A549 (cell line): ENCODE measurements around the gene ADCY1. TPM values are rescaled to one million over a fixed set of nuclear protein-coding genes. Genes with fewer than 3 reads are reported as not detected.

Experiments
- ATAC-seq, 2 experiments: fragments of 200-7000 bp in 1 of 2; fragments of >200 bp in 1 of 2; cut with Nextera tagmentation in 1 of 2; cut with Tn5 transposase in 1 of 2; 3 replicates each; pipeline versions ENCODE4 v1.8.0 to v1.9.1; 2018 to 2020; ENCODE audit warnings: mild to moderate bottlenecking in 1 of 2, moderate library complexity in 1 of 2
- CTCF ChIA-PET: fragments of 300-600 bp; sonication (Branson Sonifier 250); formaldehyde crosslinking; extraction: SDS; loops from one replicate; lab custom pipeline; 2021; ENCODE audit warnings: antibody characterized with exemption, inconsistent platforms; lab: Yijun Ruan, JAX
- POLR2A ChIA-PET: fragments of 350-600 bp; formaldehyde crosslinking; extraction: SDS; loops from one replicate; lab custom pipeline; 2021; ENCODE audit warnings: antibody characterized with exemption, inconsistent platforms; lab: Yijun Ruan, JAX
- DNase-seq, 2 experiments: peaks; one replicate each; pipeline versions ENCODE4 v3.0.0 to v3.0.0-alpha.2; 2011 to 2016; ENCODE audit warnings: low read depth in 1 of 2, low spot score in 1 of 2
- FAIRE-seq: peaks from 2 replicates; lab custom pipeline; 2011; peaks lifted over from hg19 to GRCh38; lab: Jason Lieb, UNC
- H3K27ac ChIP-seq, 2 experiments: fragments of >200 bp; sonication (Bioruptor Twin); formaldehyde crosslinking; 3 replicates each; pipeline ENCODE4 v1.5.1; 2016 to 2017
- H3K4me1 ChIP-seq: fragments of >200 bp; sonication (Bioruptor Twin); formaldehyde crosslinking; 3 replicates; pipeline ENCODE4 v1.6.1; 2016
- H3K4me2 ChIP-seq: fragments of >200 bp; sonication (Bioruptor Twin); formaldehyde crosslinking; 3 replicates; pipeline ENCODE4 v1.6.1; 2016
- H3K4me3 ChIP-seq: fragments of >200 bp; sonication (Bioruptor Twin); formaldehyde crosslinking; 3 replicates; pipeline ENCODE4 v1.5.1; 2016
- H3K9me3 ChIP-seq: fragments of >200 bp; sonication (Bioruptor Twin); formaldehyde crosslinking; 3 replicates; pipeline ENCODE4 v1.6.1; 2016
- CBX8 ChIP-seq: fragments of 200-600 bp; sonication (generic); IDR thresholded peaks from 2 replicates; pipeline ENCODE4 v1.6.1; 2016
- CHD4 ChIP-seq: fragments of 200-600 bp; sonication (generic); IDR thresholded peaks from 2 replicates; pipeline ENCODE4 v1.6.1; 2016; ENCODE audit warnings: antibody characterized with exemption, mild to moderate bottlenecking, borderline replicate concordance
- EHMT2 ChIP-seq: fragments of 200-600 bp; sonication (generic); IDR thresholded peaks from 2 replicates; pipeline ENCODE4 v1.6.1; 2016; ENCODE audit warnings: antibody characterized with exemption, low read depth, mild to moderate bottlenecking, moderate library complexity
- FOSB ChIP-seq: fragments of 250-450 bp; sonication (Bioruptor Pico); IDR thresholded peaks from 2 replicates; pipeline ENCODE4 v1.5.0; 2020; ENCODE audit warnings: mild to moderate bottlenecking, moderate library complexity
- GATA3 ChIP-seq: IDR thresholded peaks from 2 replicates; pipeline ENCODE4 v1.6.1; 2012; ENCODE audit warnings: borderline replicate concordance
- HOXB5 ChIP-seq: fragments of 250-450 bp; sonication (Bioruptor Pico); IDR thresholded peaks from 2 replicates; pipeline ENCODE4 v1.5.0; 2020; ENCODE audit warnings: mild to moderate bottlenecking, moderate library complexity
- JUN ChIP-seq, 2 experiments: fragments of >200 bp; sonication (Bioruptor Twin); formaldehyde crosslinking; IDR thresholded peaks; 2 replicates in 1 of 2; 3 replicates in 1 of 2; pipeline ENCODE4 v1.6.1; 2016 to 2017
- MAZ ChIP-seq: fragments of 150-350 bp; IDR thresholded peaks from 2 replicates; pipeline ENCODE4 v1.6.1; 2014; ENCODE audit warnings: antibody characterized with exemption, low read depth, low read length, borderline replicate concordance
- NFE2L2 ChIP-seq: fragments of 150-350 bp; conservative IDR thresholded peaks from 2 replicates; pipeline ENCODE4 v1.6.1; 2014; ENCODE audit warnings: low read length
- NPAS2 ChIP-seq: fragments of 250-450 bp; sonication (Bioruptor Pico); IDR thresholded peaks from 2 replicates; pipeline ENCODE4 v1.8.0; 2022; ENCODE audit warnings: mild to moderate bottlenecking, moderate library complexity, borderline replicate concordance
- NR3C1 ChIP-seq: fragments of >200 bp; sonication (Bioruptor Twin); formaldehyde crosslinking; IDR thresholded peaks from 3 replicates; pipeline ENCODE4 v1.6.1; 2017
- POLR2A ChIP-seq: IDR thresholded peaks from 2 replicates; pipeline ENCODE4 v1.6.1; 2012; ENCODE audit warnings: mild to moderate bottlenecking, low read length
- RARB ChIP-seq: fragments of 250-450 bp; sonication (Bioruptor Pico); IDR thresholded peaks from 2 replicates; pipeline ENCODE4 v1.8.0; 2021; ENCODE audit warnings: mild to moderate bottlenecking, moderate library complexity
- RCOR1 ChIP-seq: fragments of 150-350 bp; IDR thresholded peaks from 2 replicates; pipeline ENCODE4 v1.6.1; 2014; ENCODE audit warnings: antibody characterized with exemption, low read length, low read depth
- RFX5 ChIP-seq: fragments of 450-650 bp; IDR thresholded peaks from 2 replicates; pipeline ENCODE4 v1.7.1; 2014; ENCODE audit warnings: antibody characterized with exemption, mild to moderate bottlenecking, moderate library complexity
- SREBF2 ChIP-seq: fragments of 450-650 bp; IDR thresholded peaks from 2 replicates; pipeline ENCODE4 v1.6.1; 2014; ENCODE audit warnings: mild to moderate bottlenecking, moderate library complexity
- ZC3H11A ChIP-seq: fragments of 450-650 bp; IDR thresholded peaks from 2 replicates; pipeline ENCODE4 v1.6.1; 2014; ENCODE audit warnings: antibody characterized with exemption, mild to moderate bottlenecking
- ZFP36 ChIP-seq: fragments of 450-650 bp; IDR thresholded peaks from 2 replicates; pipeline ENCODE4 v1.6.1; 2014; ENCODE audit warnings: borderline replicate concordance; ENCODE audit not compliant: partially characterized antibody
- ZNF302 ChIP-seq: fragments of 250-450 bp; sonication (Bioruptor Pico); IDR thresholded peaks from 2 replicates; pipeline ENCODE4 v1.9.0; 2021; ENCODE audit warnings: inconsistent platforms, mild to moderate bottlenecking, moderate library complexity
- WGBS: methylation state at CpG from one replicate; pipeline ENCODE4 v1.1.6; 2017; ENCODE audit errors: missing lambda C conversion rate; 5-methylcytosine and 5-hydroxymethylcytosine counted together
- polyA plus RNA-seq, 4 experiments: library from polyadenylated mRNA; depleted of rRNA in 3 of 4; stranded (reverse); fragments of >200 nt; fragmentation: RNase III in 1 of 4; extraction: RNeasy Plus Mini Kit Qiagen cat#74134 plus additional on column Dnase treatment in 1 of 4; gene quantifications; 2 replicates in 3 of 4; 3 replicates in 1 of 4; pipeline ENCODE4 v1.2.3, GENCODE V29; 2011 to 2017
- TF ChIP-seq, protein P1 (sequence below): fragments of >200 bp; sonication (Bioruptor Twin); formaldehyde crosslinking; IDR thresholded peaks from 2 replicates; pipeline ENCODE4 v1.6.1; 2016
- TF ChIP-seq, protein P2 (sequence below): fragments of >200 bp; sonication (Bioruptor Twin); formaldehyde crosslinking; IDR thresholded peaks from 3 replicates; pipeline ENCODE4 v1.5.1; 2016
- TF ChIP-seq, protein P3 (sequence below): fragments of 250-450 bp; sonication (Bioruptor Pico); IDR thresholded peaks from 2 replicates; pipeline ENCODE4 v1.5.0; 2021; ENCODE audit warnings: mild to moderate bottlenecking, moderate library complexity, borderline replicate concordance
- TF ChIP-seq, protein P4 (sequence below): fragments of >200 bp; sonication (Bioruptor Twin); formaldehyde crosslinking; IDR thresholded peaks from 3 replicates; pipeline ENCODE4 v1.6.1; 2016
- TF ChIP-seq, protein P5 (sequence below): fragments of 200-600 bp; sonication (generic); IDR thresholded peaks from 2 replicates; pipeline ENCODE4 v1.6.1; 2016; ENCODE audit warnings: antibody characterized with exemption, mild to moderate bottlenecking, moderate library complexity

The ADCY1 gene
- polyA plus RNA-seq, 2 of the 4 experiments (the other 2 are of a cell fraction), result 1.3 to 1.7 TPM

DNA sequence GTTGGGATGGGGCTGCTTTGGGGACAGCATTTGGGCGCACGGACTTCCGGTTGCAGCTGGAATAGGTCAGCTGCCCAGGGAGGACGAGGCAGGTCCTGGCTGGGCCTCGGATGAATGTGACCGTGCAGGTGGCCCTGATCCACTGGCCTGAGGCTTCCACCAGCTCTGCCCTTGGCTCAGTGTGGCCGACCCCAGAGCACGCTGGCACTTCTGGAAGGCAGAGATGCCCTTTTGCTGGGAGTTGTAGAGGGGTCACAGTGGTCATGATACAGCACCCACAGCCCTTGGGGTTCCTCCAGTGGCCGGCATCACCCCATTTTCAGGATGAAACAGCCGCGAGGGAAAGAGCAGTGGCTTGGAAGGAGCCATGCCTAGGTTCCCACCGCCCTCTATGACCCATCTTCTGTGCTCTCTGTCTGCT, 19.0 kb downstream of the ADCY1 start:
- Histone ChIP-seq H3K9me3 (no peaks in the 10 kb centered on the region), H3K4me2 (no peak overlapping the region), H3K27ac (no peak overlapping the region), H3K4me1 (no peaks in the 10 kb centered on the region), H3K4me3 (no peak overlapping the region)
- no peak for FAIRE-seq
- ATAC-seq, result no peak
- no peak for DNase-seq
- WGBS, result 70% methylated on average over 9 of the region's 12 CpGs
- CTCF ChIA-PET, result interaction anchor here (0.6 kb wide), 1 partner anchor 10 kb away, joined by 3 read pairs; no protein-coding TSS in a partner anchor
- POLR2A ChIA-PET, result no interaction called here
- no peak for TF ChIP-seq POLR2A
- no peak for TF ChIP-seq NPAS2
- TF ChIP-seq, protein P1, sequence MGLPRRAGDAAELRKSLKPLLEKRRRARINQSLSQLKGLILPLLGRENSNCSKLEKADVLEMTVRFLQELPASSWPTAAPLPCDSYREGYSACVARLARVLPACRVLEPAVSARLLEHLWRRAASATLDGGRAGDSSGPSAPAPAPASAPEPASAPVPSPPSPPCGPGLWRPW, result no peak
- no peak for TF ChIP-seq HOXB5
- TF ChIP-seq RFX5, result no peak
- no peak for TF ChIP-seq CBX8
- TF ChIP-seq, protein P2, sequence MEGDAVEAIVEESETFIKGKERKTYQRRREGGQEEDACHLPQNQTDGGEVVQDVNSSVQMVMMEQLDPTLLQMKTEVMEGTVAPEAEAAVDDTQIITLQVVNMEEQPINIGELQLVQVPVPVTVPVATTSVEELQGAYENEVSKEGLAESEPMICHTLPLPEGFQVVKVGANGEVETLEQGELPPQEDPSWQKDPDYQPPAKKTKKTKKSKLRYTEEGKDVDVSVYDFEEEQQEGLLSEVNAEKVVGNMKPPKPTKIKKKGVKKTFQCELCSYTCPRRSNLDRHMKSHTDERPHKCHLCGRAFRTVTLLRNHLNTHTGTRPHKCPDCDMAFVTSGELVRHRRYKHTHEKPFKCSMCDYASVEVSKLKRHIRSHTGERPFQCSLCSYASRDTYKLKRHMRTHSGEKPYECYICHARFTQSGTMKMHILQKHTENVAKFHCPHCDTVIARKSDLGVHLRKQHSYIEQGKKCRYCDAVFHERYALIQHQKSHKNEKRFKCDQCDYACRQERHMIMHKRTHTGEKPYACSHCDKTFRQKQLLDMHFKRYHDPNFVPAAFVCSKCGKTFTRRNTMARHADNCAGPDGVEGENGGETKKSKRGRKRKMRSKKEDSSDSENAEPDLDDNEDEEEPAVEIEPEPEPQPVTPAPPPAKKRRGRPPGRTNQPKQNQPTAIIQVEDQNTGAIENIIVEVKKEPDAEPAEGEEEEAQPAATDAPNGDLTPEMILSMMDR, result no peak
- no peak for TF ChIP-seq ZNF302
- no peak for TF ChIP-seq FOSB (CRISPR knock-in tag)
- TF ChIP-seq ZC3H11A, result no peak

DNA sequence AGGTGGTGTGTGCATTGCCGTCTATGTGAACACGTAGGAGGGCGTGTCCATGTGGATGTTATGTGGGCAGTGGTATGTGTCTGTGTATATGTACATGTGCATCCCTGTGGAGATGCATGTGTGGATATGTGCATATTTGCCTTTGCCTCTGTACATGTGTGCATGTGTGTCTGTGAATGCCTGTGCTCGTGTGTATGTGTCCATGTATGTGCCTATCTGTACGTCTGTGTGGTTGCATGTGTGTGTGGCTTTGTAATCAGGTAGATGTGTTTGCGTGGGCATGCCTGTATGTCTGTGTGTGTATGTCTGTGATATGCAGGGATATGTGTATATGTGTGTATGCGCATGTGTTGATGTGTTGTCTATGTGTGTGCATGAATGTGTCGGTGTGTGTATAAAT, 19.7 kb downstream of the ADCY1 start:
- no peak for DNase-seq
- no peaks in the 10 kb centered on the region for H3K4me1 ChIP-seq
- ChIA-PET POLR2A (no interaction called here), CTCF (no interaction called here)
- H3K27ac ChIP-seq, result no peak overlapping the region
- TF ChIP-seq GATA3 (no peak), ZC3H11A (no peak), RARB (no peak), FOSB (CRISPR knock-in tag) (no peak), CHD4 (no peak), NFE2L2 (no peak), HOXB5 (no peak), EHMT2 (no peak), CBX8 (no peak), SREBF2 (no peak), NR3C1 (no peak), ZFP36 (no peak), MAZ (no peak), RCOR1 (no peak), RFX5 (no peak), JUN (IDR thresholded peaks at IDR 0.05) (no peak)
- TF ChIP-seq, protein P2, result no peak
- TF ChIP-seq, protein P3, sequence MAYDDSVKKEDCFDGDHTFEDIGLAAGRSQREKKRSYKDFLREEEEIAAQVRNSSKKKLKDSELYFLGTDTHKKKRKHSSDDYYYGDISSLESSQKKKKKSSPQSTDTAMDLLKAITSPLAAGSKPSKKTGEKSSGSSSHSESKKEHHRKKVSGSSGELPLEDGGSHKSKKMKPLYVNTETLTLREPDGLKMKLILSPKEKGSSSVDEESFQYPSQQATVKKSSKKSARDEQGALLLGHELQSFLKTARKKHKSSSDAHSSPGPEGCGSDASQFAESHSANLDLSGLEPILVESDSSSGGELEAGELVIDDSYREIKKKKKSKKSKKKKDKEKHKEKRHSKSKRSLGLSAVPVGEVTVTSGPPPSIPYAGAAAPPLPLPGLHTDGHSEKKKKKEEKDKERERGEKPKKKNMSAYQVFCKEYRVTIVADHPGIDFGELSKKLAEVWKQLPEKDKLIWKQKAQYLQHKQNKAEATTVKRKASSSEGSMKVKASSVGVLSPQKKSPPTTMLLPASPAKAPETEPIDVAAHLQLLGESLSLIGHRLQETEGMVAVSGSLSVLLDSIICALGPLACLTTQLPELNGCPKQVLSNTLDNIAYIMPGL, result no peak
- TF ChIP-seq, protein P4, sequence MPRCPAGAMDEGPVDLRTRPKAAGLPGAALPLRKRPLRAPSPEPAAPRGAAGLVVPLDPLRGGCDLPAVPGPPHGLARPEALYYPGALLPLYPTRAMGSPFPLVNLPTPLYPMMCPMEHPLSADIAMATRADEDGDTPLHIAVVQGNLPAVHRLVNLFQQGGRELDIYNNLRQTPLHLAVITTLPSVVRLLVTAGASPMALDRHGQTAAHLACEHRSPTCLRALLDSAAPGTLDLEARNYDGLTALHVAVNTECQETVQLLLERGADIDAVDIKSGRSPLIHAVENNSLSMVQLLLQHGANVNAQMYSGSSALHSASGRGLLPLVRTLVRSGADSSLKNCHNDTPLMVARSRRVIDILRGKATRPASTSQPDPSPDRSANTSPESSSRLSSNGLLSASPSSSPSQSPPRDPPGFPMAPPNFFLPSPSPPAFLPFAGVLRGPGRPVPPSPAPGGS, result no peak
- TF ChIP-seq, protein P5, sequence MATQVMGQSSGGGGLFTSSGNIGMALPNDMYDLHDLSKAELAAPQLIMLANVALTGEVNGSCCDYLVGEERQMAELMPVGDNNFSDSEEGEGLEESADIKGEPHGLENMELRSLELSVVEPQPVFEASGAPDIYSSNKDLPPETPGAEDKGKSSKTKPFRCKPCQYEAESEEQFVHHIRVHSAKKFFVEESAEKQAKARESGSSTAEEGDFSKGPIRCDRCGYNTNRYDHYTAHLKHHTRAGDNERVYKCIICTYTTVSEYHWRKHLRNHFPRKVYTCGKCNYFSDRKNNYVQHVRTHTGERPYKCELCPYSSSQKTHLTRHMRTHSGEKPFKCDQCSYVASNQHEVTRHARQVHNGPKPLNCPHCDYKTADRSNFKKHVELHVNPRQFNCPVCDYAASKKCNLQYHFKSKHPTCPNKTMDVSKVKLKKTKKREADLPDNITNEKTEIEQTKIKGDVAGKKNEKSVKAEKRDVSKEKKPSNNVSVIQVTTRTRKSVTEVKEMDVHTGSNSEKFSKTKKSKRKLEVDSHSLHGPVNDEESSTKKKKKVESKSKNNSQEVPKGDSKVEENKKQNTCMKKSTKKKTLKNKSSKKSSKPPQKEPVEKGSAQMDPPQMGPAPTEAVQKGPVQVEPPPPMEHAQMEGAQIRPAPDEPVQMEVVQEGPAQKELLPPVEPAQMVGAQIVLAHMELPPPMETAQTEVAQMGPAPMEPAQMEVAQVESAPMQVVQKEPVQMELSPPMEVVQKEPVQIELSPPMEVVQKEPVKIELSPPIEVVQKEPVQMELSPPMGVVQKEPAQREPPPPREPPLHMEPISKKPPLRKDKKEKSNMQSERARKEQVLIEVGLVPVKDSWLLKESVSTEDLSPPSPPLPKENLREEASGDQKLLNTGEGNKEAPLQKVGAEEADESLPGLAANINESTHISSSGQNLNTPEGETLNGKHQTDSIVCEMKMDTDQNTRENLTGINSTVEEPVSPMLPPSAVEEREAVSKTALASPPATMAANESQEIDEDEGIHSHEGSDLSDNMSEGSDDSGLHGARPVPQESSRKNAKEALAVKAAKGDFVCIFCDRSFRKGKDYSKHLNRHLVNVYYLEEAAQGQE, result no peak
- H3K4me2 ChIP-seq, result no peak overlapping the region
- no peaks in the 10 kb centered on the region for H3K9me3 ChIP-seq
- no peak for ATAC-seq
- 81% methylated on average over 8 of the region's 8 CpGs for WGBS
- no peak overlapping the region for H3K4me3 ChIP-seq
- FAIRE-seq, result no peak
